GM18907 (cell line): ENCODE data around the gene MEIOSIN.

Experiments used
- ATAC-seq: cut with Tn5 transposase; IDR thresholded peaks from one replicate; pipeline ENCODE4 v1.9.1; 2021; ENCODE audit warnings: mild to moderate bottlenecking, moderate library complexity; ENCODE audit not compliant: unreplicated experiment

MEIOSIN gene

GRCh38 chr19:45778010-45778661 is 44.9 kb downstream of the MEIOSIN start:
- ATAC-seq, result no peak

- ATAC-seq, result peak; percentile 70
These were observed 46.2 kb downstream of the MEIOSIN start for GRCh38 chr19:45779231-45780145.

- no peak for ATAC-seq
These were observed 46.9 kb downstream of the MEIOSIN start for GRCh38 chr19:45780146-45780447.

- ATAC-seq, result no peak
These were observed 47.4 kb downstream of the MEIOSIN start for GRCh38 chr19:45780448-45781213.

- no peak for ATAC-seq
These were observed 48.2 kb downstream of the MEIOSIN start for GRCh38 chr19:45781214-45782161.

GRCh38 chr19:45782162-45782691 is 49.0 kb downstream of the MEIOSIN start, which contains the start of gene DMPK:
Gene DMPK (minus strand): TSS chr19:45782490. CDS start chr19:45782352, 138 bp downstream.
- no peak for ATAC-seq

GRCh38 chr19:45782820-45783785 is 49.9 kb downstream of the MEIOSIN start:
- ATAC-seq, result no peak

- ATAC-seq, result no peak
These were observed 50.9 kb downstream of the MEIOSIN start for GRCh38 chr19:45784096-45784495.

GRCh38 chr19:45785097-45785496 is 51.9 kb downstream of the MEIOSIN start:
- ATAC-seq, result no peak

- no peak for ATAC-seq
These were observed 52.7 kb downstream of the MEIOSIN start for GRCh38 chr19:45785781-45786532.

- no peak for ATAC-seq
These were observed 53.3 kb downstream of the MEIOSIN start for GRCh38 chr19:45786533-45786894.

- no peak for ATAC-seq
These were observed 56.0 kb downstream of the MEIOSIN start for GRCh38 chr19:45789035-45789786.

- no peak for ATAC-seq
These were observed 57.7 kb downstream of the MEIOSIN start for GRCh38 chr19:45790942-45791341.

GRCh38 chr19:45791744-45792469 is 58.7 kb downstream of the MEIOSIN start:
- peak; percentile 28 for ATAC-seq

- ATAC-seq, result peak; percentile 80
These were observed 59.4 kb downstream of the MEIOSIN start, which contains the start of gene DMWD for GRCh38 chr19:45792470-45793177. Gene DMWD (minus strand): TSS chr19:45792845. CDS start chr19:45792756, 89 bp downstream.

GRCh38 chr19:45793178-45793564 is 59.9 kb downstream of the MEIOSIN start:
- no peak for ATAC-seq
